AG08396 (cell line): Measurements from ENCODE around the gene ERCC8.

Experiments used
- DNase-seq: peaks from one replicate; pipeline ENCODE4 v3.0.0; 2012; ENCODE audit warnings: low spot score, mixed read lengths

ERCC8 gene

DNA sequence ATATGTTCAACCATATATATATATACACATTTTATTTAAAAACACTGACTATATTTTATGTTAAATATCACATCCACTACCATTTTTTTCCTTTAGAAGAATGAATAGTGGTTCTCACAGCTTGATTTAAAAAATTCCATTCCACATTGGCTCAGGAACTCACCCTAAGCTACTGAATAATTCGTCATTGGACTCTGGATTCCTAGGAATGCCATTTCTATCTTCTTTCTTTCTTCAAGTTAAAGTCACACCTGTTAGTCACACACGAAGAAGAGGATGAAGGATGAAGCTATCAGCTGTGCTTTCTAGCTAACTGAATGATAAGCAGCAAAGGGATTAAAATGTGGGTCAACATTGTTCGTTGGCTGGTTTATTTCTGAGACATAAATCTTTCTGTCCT, 108.7 kb downstream of the ERCC8 start:
- no peak for DNase-seq

GRCh38 chr5:60835554-60835953, 109.3 kb downstream of the ERCC8 start:
- DNase-seq = no peak

DNA sequence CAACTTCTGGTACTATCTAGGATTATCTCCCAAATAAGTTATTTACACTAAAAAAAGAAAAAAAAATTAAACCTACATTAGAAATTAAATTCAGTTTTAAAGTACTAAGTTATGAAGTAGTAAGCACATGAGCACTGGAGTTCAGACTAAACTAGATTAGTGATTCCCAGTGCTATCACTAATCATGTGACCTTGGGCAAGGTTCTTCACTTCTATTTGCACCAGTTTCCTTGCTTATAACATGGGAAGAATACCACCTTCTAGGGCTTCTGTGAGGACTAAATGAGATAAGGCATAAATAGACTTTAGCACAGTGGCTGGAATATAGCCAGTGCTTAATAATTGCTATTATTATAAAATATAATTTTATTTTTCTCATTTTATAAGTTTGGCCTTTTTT, 111.3 kb downstream of the ERCC8 start:
- DNase-seq = no peak

DNA sequence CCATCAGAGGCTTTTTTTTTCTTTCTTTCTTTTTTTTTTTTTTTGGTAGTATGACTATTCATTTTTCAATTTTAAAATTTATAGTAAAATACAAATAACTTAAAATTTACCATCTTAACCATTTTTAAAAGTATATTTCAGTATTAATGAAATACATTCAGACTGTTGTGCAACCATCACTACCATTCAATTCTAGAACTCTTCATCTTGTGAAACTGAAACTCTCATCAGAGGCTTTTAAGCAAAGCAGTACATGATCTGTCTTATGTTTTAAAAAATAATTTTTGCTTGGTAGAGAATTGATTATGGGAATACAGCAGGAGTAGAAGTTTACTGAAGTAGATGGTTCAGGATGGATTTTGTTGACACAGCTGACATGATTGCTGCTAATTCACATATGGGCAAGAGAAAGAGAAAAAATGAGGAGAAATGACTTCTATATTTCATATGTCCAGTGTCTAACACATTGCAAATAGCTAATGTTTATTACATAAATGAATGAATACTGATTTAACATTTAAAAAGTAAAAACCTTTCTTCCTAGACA, 114.2 kb downstream of the ERCC8 start:
- DNase-seq = no peak

DNA sequence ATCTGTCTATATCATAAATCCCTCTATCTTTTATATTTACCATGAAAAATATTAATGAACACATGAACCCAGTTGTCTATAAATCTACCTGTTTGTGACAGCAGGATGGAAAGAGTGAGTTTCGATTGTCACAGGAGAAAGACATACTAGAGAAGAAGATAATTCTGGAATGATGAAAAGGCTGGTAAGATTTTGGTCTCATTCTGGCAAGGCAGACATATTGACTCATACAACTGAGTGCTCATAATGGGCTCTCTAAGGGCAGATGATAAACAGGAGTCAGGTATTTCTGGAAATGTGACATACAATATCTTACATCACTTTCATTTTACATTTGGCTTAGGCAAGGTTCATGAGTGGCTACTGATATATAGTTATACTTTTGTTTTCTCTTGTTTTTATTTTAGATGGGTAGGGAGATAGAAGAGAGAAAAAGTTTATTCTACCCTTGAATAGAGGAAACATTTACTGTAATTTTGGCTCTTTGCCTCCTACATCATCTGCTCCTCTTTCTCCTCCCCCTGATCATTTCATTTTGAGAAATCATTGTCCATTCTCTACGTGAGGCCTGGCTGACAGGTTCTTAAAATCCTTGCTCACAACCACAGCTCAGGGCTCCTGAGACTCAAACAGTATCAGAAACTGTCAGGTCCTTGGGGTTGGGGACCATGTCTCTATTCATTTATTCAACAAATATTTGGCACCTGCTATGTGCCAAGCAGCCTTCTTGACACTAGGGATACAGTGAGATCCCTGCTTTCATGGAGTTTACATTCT, 115.2 kb downstream of the ERCC8 start:
- DNase-seq = no peak

DNA sequence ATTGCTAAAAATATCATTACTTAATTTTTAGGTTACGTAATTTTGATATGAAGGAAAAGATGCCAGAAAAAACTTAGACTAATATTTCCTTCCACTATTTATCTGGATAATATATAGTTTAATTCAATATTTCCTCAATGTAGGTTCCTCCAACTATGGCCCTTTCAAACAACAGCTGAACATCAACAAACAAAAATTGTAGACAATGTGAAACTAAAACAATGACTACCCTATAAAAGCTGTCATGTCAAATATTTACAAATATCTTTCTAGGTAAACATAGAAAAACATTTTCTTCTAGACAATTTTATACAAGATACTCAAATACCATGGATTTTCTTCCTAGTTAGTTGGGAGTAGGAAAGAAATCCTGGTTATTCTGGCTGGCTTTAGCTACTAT, 117.7 kb downstream of the ERCC8 start:
- DNase-seq = no peak

DNA sequence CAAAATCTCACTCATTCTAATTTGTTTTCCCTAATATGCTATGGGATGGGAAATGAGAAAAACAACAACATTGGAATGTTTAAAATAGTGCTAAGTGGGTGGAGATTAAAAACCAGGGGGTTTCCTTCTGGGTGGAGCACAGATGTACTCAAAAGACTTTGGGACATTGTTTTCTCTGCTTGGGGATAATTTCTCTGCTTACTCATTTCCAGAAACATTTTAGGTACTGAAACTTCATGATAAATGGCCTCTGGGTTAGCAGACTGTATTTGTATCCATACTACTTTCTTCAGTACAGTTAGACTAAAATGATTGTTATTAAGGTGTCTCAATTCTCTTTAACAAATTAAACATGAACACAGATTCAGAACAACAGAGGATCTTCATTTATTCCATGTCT, 118.2 kb downstream of the ERCC8 start:
- DNase-seq = no peak
